NOMO-1 treated with DMSO at 0.1 percent for 48 hours (cell line): ENCODE results near the gene CHST14.

Experiments used
- DNase-seq: peaks from one replicate; lab custom pipeline; 2025; ENCODE audit not compliant: unreplicated experiment; lab: John Stamatoyannopoulos, UW

CHST14 gene, protein sequence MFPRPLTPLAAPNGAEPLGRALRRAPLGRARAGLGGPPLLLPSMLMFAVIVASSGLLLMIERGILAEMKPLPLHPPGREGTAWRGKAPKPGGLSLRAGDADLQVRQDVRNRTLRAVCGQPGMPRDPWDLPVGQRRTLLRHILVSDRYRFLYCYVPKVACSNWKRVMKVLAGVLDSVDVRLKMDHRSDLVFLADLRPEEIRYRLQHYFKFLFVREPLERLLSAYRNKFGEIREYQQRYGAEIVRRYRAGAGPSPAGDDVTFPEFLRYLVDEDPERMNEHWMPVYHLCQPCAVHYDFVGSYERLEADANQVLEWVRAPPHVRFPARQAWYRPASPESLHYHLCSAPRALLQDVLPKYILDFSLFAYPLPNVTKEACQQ

DNA sequence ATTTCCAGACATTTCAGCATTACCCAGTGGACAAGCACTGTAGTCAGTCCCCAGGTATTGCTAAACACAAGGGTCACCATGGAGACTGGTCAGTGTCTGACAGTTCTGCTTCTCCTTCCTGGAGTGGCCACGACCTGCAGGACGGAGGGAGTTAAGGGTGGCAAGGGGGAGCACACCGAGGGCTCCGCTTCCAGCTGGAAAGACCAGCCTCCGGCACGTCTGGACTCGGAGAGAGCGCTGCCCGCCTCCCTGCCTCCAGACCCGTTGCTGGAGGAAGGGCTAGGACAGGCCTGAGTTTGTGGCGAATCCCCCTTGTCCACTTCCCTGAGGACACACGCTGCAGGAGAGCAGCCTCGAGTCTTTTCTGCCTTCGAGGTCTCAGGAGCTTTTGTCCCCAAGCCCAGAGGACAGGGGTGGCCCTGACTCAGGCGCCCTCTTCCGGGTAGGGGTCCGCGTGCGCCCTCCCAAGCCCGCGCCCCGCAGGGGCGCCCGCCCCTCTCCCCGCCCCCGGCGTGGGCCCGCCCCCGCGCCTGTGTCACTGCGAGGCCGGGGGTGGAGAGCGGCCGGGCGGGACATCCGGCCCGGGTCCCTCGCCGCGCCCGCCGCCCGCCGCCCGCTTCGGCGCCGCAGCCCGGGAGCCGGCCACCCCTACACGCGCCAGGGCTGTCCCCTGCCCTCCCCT, at the start of gene CHST14:
Gene CHST14 (plus strand): TSS at position 562 of the 682 bp plus-strand sequence. CDS start 230 bp downstream, outside the sequence.
- DNase-seq: peak; percentile 45

DNA sequence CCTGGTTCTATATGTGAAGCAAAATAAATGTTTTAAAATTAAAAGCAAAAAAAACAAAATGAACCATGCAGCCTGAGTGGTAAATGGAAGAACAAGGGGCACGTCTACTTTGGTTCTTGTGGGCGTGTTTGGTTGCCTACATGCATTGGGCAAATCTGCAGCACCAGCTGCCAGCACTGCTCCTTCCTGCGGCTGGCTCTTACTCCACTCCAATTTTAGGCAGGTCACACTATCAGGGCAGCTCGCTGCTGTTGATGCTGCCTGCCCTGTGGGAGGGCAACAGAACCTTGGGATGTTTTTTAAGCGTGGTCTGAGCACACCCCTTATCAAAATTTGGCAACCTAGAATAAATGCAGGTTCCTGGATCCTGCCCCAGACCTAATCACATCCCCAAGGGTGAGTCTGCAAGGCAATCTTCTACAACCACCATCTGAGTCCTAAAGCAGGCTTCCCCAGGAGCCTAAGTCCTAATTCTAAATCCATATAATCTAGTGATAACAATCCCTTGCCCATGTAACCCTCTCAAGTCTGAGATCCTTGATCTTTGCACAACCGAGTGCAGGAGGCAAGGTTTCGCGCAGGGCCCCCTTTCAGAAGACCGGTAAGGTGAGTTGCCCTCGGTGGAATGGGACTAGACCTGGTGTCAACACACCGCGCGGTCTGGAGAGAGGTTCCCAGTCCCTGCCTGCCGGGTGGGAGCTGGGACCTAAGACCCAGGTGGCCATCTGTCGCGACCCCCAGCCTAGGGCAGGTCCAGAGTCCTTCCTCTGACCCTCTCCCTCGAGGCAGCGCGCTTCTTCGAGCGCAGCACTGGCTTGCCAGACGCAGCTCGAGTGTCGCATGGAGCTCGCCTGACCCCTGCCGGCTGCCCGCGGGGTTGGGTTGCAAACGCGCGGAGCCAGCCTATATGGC, 49.3 kb upstream of the CHST14 start:
- peak; percentile 59 for DNase-seq

DNA sequence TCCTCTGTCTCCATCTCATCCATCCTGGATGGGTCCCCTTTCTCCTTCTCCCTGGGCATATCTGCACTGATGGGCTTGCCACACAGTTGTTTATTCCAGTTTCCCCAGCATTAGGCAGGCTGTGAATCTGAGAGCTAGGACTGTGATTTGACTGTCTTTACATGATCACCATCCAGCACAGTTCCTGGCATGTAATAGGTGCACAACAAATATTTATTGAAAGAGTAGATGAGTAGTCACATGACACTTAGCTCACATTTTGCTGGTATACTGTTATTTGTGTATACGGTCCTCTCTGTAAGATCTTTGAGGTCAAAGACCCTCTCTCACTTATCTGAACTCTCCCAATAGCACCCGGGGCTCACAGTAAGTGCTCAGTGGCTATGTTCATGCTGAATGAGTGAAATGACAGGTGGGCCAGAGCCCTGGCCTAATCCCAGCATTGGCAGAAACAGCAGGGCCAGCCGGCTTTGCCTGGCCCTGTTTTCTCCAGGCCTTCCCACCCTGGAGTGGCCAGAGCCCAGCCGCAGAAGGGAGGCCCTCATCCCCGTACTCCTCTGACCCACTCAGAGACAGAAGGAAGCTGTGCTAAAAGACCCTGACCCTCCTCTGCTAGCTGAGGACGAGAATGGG, 46.2 kb upstream of the CHST14 start:
- DNase-seq: no peak

DNA sequence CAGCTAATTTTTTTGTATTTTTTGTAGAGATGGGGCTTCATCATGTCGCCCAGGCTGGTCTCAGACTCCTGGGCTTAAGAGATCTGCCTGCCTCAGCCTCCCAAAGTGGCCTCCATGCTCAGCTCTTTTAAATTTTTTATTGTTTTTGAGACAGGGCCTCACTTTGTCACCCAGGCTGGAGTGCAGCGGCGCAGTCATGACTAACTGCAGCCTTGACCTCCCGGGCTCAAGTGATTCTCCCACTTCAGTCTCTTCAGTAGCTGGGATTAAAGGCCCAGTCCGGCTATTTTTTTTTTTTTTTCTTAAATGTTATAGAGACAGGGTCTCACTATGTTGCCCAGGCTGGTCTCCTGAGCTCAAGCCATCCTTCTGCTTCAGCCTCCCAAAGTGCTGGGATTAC, 45.1 kb upstream of the CHST14 start:
- DNase-seq: no peak

DNA sequence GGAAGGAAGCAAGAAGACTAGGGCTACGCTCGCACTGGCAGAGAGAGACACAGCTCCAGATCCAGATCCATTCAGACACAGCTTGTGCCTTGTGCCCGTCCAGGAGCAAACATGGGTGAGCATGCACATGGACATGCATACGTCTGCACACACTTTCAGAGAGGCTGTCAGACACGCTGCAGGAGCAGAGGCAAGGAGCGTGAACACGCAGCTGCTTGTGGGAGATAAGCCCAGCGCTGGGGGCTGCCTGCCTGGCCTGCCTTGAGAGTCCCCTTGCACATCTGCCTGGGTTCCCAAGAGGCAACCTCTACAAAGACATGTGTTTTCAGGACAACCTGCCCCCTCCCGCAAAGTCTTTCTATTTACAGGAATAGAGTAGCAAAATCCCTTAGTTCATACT, 43.6 kb upstream of the CHST14 start:
- no peak for DNase-seq

DNA sequence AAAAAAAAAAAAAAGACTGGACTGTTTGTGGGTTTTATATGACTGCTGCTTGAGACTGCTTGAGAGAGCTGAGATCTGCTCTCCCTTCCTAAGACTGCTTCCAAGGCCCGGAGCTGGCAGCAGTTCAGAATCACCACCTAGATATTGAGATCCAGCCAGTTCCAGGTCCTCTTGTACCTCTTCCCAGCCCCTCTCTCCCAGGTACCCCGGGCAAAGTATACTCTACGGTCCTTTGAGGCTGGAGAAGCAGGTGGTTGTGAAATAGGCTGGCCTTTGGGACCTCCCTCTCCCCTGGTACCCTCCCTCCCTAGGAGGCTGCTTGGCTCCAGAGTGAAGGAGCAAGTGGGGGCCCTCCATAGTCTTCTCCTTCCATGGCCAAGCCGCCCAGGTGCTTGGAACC, 42.6 kb upstream of the CHST14 start:
- no peak for DNase-seq

DNA sequence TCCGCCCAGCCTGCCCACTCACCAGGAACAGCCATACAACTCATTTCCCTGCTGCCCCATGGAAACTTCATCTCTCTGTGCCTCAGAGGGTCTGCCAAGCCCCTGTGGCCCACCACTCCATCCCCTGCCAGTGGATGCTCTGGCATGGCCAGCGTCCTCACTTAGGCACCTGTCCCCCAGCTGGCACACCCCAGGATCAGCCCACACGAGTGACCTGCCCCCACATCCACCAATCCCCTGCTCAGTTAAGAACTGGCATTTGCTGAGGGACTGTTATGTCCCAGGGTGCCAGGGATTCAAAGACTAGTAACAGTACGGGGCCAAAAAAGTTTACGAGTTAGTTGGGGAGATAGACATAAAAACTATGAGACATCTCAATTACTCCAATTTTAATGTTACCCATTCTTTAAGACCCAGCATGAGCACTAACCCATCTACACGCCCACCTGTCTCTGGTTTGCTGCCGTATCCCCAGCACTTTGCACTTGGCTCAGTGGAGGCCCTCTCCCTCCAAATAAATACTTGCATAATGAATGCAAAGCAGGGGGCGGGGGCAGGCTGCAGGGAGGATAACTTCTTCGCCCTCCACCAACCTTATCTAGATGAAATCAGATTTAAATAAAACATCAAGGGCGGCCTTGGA, 41.6 kb upstream of the CHST14 start:
- no peak for DNase-seq

DNA sequence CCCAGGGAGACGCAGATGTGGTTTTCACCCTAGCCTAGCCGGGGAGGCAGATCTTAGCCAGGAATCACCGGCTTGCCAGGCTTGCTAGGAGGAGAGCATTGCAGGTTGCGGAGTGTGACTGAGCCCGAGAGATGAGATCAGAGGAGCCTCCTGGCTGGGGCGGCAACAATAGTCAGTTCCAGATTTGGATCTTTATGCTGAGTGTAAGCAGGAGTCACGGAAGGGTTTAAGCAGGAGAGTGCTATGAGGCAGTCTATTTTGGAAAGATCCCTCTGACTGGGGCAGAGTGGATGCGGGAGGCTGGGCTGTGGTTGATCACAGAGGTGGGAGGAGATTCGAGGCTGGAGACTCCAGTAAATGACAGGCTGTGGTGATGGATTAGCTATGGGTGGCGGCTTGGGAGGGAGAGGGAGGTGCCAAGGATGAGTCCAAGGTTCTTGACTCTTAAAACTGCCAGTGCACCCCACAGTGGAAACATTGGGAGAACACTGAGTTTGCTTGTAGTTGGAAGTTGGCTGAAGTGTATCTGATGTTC, 40.4 kb upstream of the CHST14 start:
- DNase-seq: no peak

DNA sequence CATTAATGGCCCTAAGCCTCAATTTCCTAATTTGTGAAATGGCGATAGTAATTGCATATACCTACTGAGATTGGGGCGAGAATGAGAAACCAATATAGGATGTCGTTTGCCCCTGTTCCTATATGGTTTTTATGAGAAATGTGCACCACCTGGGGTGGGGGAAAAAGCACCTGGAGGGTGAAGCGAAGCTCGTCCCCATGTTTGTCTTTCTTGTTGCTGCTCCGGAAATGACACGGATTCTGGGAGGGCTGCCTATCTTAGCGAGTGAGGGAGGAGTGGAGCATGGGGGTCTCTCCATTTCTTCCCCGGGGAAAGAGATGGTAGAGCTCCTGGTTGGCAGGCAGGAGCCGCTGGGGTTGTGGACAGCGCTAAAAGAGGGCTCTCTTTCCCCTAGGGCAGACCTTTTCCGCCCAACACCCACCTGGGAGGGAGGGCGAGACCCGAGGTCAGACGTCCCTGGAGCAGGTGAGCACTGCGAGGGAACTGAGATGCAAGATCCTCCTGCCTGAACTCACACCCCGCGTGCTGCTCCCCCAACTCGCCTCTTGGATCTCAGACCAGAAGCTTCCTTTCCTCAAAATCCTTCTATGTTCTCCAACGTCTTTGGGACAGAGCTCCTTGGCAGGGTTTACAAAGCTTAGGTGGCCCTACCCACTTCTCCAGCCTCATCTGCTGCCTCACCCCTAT, 35.6 kb upstream of the CHST14 start:
- no peak for DNase-seq

DNA sequence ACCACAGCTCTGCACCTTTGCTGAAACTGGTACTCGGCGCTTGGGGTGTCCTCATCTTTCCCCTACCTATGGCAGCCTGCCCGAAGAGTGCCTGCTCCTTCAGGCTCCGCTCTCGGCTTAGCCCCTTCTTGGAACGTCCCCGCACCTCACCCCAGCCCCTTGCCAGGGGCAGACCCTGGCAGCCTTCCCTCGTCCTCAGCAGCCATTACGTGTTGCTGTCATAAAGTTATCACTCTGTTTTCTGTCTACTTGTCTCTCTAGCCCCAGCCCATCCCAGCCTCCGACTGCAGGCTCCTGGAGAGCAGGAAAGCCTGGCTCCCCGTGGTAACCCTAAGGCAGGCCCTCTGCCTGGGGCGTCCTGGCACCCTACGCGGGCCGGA, 35.1 kb upstream of the CHST14 start:
- DNase-seq: no peak

DNA sequence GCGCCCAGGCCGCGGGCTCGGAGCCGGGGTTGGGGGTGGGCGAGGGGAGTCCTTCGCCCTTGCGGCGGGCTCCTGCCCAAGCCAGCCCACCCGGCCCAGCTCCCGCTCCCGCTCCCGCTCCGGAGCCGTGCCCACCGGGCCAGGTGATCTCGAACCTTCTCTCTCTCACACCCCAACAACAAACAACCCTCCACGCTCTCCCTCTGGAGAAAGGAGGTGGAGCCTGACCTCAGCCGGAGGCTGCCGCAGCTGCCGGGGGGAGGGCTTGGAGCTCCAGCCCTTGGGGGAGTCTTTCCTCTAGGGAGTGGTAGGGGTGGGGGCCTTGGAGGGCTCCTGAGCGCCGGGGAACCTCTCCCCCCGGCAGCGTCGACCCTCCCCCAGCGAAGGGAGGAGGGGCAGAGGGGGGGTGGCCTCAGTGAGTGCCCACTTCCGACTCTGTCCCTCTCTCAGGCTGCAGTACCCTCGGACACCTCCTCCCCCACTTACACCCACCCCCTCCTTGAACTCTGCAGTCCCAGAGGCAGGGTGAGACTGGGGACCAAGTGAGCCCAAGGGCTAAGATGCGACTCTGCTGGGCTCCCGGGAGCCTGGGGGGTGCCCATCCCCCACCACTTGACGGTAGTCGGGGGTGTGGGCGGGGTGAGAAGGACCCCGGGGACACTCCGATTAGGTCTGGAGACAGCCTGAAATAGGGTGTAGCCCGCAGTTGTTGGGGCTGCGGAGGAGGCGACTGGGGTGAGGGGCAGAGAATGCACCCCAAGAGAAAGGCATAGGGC, 34.5 kb upstream of the CHST14 start:
- no peak for DNase-seq

DNA sequence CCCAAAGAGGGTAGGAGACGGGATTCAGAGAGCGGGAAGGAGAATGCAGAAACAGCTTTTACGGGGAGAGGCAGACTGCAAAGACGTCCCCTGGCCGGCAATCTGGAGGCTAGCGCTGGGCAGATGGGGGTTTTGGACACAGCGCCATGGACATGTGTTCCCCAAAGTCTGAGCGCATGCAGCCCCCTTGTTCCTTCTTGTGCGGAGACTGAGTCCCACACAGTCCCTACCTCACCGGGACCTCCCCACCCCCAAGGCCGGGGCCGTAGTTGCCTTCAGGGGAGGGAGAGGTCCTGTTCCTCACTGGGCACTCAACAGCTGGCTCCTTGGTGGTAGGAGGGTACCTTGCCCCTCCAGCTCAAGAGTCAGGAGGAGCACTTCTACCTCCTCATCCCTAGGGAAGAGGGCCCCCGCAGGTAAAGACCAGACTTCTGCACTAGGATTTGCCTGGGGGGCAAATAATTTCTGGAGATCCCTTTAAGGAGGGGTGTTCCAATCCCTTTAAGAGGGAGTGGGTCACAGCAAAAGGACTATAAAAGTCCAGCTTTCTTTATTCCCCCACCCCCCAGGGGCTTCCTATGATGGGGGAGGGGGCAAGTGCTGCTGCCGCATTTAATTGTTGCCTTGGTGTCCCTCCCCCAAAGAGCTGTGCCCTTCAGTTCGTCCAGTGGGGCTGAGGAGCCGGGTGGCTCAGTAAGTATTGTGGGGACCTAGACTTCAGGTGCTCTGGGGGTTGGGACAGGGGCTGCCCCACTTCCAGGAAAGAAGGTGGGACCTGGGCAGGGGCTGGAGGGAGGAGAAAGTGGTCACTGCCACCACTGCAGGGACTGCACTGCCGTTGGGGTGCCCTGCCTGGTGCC, 33.7 kb upstream of the CHST14 start:
- no peak for DNase-seq

DNA sequence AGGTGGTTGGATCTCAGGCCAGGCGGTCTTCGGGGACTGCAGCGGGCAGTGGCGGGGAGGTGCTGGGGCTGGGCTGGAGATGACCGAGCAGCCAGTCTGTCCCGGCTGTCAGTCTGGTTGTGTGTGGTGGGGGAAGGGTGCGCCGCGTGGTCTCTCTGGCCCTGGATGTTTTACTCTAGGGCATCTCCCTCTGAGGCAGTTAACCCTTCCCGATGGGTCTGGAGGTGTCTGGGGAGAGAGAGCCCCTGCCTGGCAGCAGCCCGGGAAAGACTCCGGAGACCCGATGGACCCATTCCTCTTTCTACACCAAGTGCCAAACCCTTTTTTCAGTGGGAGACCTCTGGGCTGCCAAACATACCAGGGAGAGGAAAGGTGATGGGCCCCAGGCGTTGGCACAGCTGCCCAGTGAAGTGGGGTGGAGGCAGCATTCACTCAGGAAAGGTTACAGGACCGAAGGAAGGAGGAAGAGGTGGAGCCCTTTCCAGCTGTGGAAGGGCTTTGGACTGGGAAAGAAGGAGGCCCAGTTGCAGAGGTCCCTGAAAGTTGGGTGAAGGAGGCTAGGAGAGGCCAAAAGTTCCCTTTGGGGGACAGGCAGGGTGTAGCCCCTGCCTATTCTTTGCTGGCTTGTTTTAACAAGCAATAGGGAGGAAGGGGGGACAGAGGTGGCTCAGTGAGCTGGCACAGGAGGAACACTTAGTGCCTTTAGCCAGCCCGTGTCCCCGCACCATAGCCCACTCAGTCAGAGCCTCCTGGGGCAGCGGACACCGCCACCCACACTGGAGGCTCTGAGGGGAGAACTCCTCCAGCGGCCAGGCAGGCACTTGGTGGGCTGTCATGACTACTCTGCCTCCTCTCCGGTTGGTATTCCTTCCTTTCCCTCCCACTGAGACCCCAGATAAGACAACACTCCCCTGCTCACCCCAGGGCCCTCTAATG, 32.8 kb upstream of the CHST14 start:
- no peak for DNase-seq

DNA sequence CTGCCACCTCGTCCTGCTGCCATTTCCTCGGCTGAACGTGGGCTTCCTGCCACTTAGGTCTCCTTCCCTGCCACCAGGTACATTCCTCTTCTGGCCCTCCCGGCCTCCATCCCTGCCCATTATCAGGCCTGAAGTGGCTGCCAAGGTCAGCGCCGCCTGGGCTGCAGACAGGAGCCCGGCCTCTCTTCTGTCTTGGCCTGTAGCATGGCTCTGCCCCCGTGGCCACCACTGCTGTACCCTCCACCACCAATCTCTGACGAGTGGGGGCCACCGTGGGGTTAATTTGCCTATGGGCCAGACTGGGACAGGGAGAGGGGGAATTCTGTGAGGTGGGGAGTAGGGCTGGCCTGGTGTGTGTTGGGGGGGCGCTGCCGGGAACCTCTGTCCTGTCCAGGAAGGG, 32.1 kb upstream of the CHST14 start:
- no peak for DNase-seq

DNA sequence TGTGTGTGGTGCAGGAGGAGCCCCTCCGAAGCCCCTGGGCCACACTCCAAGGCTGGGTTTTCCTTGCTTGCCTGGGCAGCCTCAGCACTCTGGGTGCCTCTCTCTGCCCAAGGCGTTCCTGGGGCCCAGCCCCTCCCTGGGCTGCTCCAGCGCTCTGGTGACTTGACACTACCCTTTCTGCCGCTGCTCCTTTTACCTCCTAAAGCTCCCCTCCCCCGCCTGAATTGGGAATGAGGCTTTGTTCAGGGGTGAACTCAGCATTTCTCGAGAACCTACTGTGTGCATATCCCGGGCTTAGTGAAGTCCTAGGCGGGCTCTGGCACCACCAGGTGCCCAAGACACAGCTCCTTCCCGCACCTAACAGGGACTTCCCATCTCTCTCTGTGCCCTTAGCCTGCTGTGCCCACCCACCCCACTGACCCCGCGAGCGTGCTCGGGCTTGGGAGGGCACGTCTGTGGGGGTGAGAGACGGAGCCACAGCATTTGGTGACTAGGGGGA, 31.3 kb upstream of the CHST14 start:
- DNase-seq: no peak

DNA sequence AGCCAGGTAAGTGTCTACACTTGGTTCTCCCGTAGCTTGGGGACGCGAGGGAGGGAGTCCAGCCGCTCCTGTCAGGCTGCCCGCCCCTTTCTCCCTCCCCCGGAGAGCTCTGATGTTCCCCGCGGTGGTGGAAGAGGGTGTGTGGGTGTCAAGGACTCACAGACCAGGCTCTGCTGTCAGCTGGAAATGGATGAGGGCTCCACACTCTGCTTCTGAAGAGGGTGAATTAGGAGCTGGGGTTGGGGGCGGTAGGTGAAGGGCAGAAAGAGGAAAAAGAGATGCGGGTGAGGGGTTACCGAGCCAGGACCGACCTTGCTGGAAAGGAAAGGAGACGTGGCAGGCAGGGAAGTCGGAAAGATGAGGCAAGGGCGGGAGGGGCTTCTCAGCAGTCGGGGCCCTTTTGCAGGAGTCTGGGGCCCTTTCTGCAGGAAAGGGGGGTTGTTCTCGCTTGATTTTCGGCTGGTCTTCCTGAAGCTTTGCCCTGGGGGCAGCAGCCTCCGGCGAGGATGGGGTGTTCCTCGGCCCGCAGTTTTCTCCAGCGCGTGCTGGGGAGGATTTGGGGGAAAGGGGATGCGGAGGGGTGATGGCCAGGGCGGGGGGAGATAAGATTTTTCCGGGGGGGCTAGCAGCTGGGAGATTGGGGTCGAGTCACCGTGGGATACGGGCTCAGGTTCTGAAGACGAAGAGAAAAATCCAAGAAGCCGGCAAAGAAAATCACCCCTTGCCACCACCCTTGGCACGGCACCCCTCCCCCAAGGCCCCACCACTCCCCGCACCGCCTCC, 30.6 kb upstream of the CHST14 start:
- DNase-seq: peak; percentile 30
